Calu3 (cell line): Measurements from ENCODE around the gene LDAH. TPM values are rescaled to one million over a fixed set of nuclear protein-coding genes. Genes with fewer than 3 reads are reported as not detected.

ENCODE experiments used
- Bru-seq: library from RNA; stranded (reverse); fragments of 400-500 nt; gene quantifications from one replicate; lab custom pipeline; 2021; lab: Mats Ljungman, UMichigan
- BruChase-seq, 2 experiments: library from RNA; stranded (reverse); fragments of 400-500 nt; gene quantifications; one replicate each; lab custom pipeline; 2021; lab: Mats Ljungman, UMichigan
- BruUV-seq: library from RNA; stranded (reverse); fragments of 400-500 nt; replicated peaks from 2 replicates; lab custom pipeline; 2021; lab: Mats Ljungman, UMichigan
- CTCF ChIA-PET: fragments of 300-600 bp; sonication (Branson Sonifier 250); formaldehyde crosslinking; loops from one replicate; lab custom pipeline; 2022; ENCODE audit warnings: antibody characterized with exemption; lab: Charles Lee
- DNase-seq: peaks from one replicate; pipeline ENCODE4 v3.0.0; 2022
- H3K27ac Mint-ChIP-seq: one replicate; pipeline ENCODE4 v1.8.0; 2022; ENCODE audit warnings: mixed read lengths; ENCODE audit not compliant: unreplicated experiment
- H3K27me3 Mint-ChIP-seq: one replicate; pipeline ENCODE4 v1.8.0; 2022; ENCODE audit warnings: mixed read lengths; ENCODE audit not compliant: unreplicated experiment
- H3K36me3 Mint-ChIP-seq: one replicate; pipeline ENCODE4 v1.8.0; 2022; ENCODE audit warnings: mild to moderate bottlenecking, moderate library complexity, mixed read lengths; ENCODE audit not compliant: insufficient read depth, unreplicated experiment
- H3K4me1 Mint-ChIP-seq: one replicate; pipeline ENCODE4 v1.8.0; 2022; ENCODE audit warnings: mild to moderate bottlenecking, low read depth, mixed read lengths; ENCODE audit not compliant: unreplicated experiment
- H3K4me3 Mint-ChIP-seq: one replicate; pipeline ENCODE4 v1.8.0; 2022; ENCODE audit warnings: mild to moderate bottlenecking, low read depth, moderate library complexity, mixed read lengths; ENCODE audit not compliant: unreplicated experiment
- H3K9me3 Mint-ChIP-seq: one replicate; pipeline ENCODE4 v1.8.0; 2022; ENCODE audit warnings: low read depth, mixed read lengths; ENCODE audit not compliant: unreplicated experiment
- CTCF ChIP-seq: fragments of 200-600 bp; IDR thresholded peaks from one replicate; pipeline ENCODE4 v1.8.0; 2022; ENCODE audit warnings: antibody characterized with exemption; ENCODE audit not compliant: unreplicated experiment
- intact Hi-C: fragments of 100-400 bp; cut with micrococcal nuclease; formaldehyde crosslinking; loops from one replicate; pipeline ENCODE4 v1.10.0; 2022; ENCODE audit not compliant: unreplicated experiment
- long read RNA-seq: library from polyadenylated mRNA; stranded (forward); transcript quantifications from one replicate; pipeline ENCODE4 v2.0.0, GENCODE V29; 2022
- total RNA-seq: library from RNA; stranded (reverse); gene quantifications from 2 replicates; pipeline ENCODE4 v1.2.3, GENCODE V29; 2022

The LDAH gene
- total RNA-seq (18.1 and 21.5 TPM in 2 replicates), Bru-seq, nascent RNA (percentile 74 among the genes with signal in this experiment), BruChase-seq, experiment 1, labeled RNA remaining after a 6-hour chase (percentile 51 among the genes with signal in this experiment), BruChase-seq, experiment 2, labeled RNA remaining after a 2-hour chase (percentile 50 among the genes with signal in this experiment)
- long read RNA-seq, transcript LDAH-201 (7 exons, 2,907 nt), result major isoform, 7 of 16 reads
- long read RNA-seq, partial matches to known transcripts, result 1 of 16 reads
- long read RNA-seq, other reads (novel, unspliced or antisense), result 5 of 16 reads

GRCh38 chr2:20822535-20823490, at the start of gene LDAH:
Gene LDAH (minus strand): TSS chr2:20823101. CDS start chr2:20801463, 21,638 bp downstream.
- Mint-ChIP-seq H3K4me1 (no peaks in the 10 kb centered on the region), H3K9me3 (no peaks in the 10 kb centered on the region), H3K27ac (peak within 1 kb of the TSS; percentile 97), H3K4me3 (peak within 1 kb of the TSS; percentile 95), H3K27me3 (no peaks in the 10 kb centered on the region), H3K36me3 (peaks cover 17% of the 10 kb centered on the region)
- DNase-seq, result peak; percentile 94
- TSS peak; percentile 60 for BruUV-seq
- CTCF ChIA-PET, result interaction anchor here (0.5 to 1.2 kb wide), 2 partner anchors 12 to 56 kb away, joined by 4 to 5 read pairs; no protein-coding TSS in a partner anchor
- intact Hi-C loops, result no loop called here
- no peak for TF ChIP-seq CTCF

GRCh38 chr2:20868377-20868776, 45.5 kb upstream of the LDAH start:
- CTCF ChIA-PET, result no interaction called here
- no peak for TF ChIP-seq CTCF

GRCh38 chr2:20862850-20863249, 39.9 kb upstream of the LDAH start:
- no peak overlapping the region for H3K4me3 Mint-ChIP-seq
- no TSS peak for BruUV-seq
- CTCF ChIA-PET, result interaction anchor here (0.5 kb wide), 1 partner anchor 113 kb away, joined by 3 read pairs; no protein-coding TSS in a partner anchor
- no peaks in the 10 kb centered on the region for H3K27me3 Mint-ChIP-seq
- no peak overlapping the region for H3K27ac Mint-ChIP-seq
- DNase-seq, result no peak
- no peaks in the 10 kb centered on the region for H3K4me1 Mint-ChIP-seq
- H3K36me3 Mint-ChIP-seq, result no peaks in the 10 kb centered on the region
- TF ChIP-seq CTCF, result no peak
- no peaks in the 10 kb centered on the region for H3K9me3 Mint-ChIP-seq
- intact Hi-C loops, result no loop called here

More at GRCh38 chr2:20868377-20868776, 45.5 kb upstream of the LDAH start:
- intact Hi-C loops, result no loop called here
- Mint-ChIP-seq H3K27ac (no peak overlapping the region), H3K36me3 (no peaks in the 10 kb centered on the region), H3K4me1 (no peaks in the 10 kb centered on the region), H3K4me3 (no peak overlapping the region), H3K9me3 (no peaks in the 10 kb centered on the region), H3K27me3 (peaks cover 31% of the 10 kb centered on the region)
- DNase-seq, result no peak
- BruUV-seq, result no TSS peak

- CTCF ChIA-PET, result no interaction called here
- DNase-seq, result no peak
- no peak for TF ChIP-seq CTCF
- Mint-ChIP-seq H3K27me3 (peaks cover 21% of the 10 kb centered on the region), H3K27ac (no peak overlapping the region), H3K4me1 (no peaks in the 10 kb centered on the region), H3K36me3 (no peaks in the 10 kb centered on the region), H3K4me3 (no peak overlapping the region), H3K9me3 (no peaks in the 10 kb centered on the region)
- BruUV-seq, result no TSS peak
- intact Hi-C loops, result no loop called here
Measured at GRCh38 chr2:20855456-20855855, 32.6 kb upstream of the LDAH start.
